Daoy (cell line): Measurements from ENCODE around the gene CMIP. TPM values are rescaled to one million over a fixed set of nuclear protein-coding genes. Genes with fewer than 3 reads are reported as not detected.

ENCODE experiments used
- DNase-seq: peaks from one replicate; pipeline ENCODE4 v3.0.0-alpha.2; 2015; ENCODE audit warnings: low read depth
- total RNA-seq: library from RNA; depleted of rRNA; stranded (reverse); fragments of >200 nt; shearing (Covaris generic); gene quantifications from 2 replicates; pipeline ENCODE4 v1.2.3, GENCODE V29; 2014

Gene CMIP
- total RNA-seq, 1 experiment from 2014 or later: 5.6 TPM

DNA sequence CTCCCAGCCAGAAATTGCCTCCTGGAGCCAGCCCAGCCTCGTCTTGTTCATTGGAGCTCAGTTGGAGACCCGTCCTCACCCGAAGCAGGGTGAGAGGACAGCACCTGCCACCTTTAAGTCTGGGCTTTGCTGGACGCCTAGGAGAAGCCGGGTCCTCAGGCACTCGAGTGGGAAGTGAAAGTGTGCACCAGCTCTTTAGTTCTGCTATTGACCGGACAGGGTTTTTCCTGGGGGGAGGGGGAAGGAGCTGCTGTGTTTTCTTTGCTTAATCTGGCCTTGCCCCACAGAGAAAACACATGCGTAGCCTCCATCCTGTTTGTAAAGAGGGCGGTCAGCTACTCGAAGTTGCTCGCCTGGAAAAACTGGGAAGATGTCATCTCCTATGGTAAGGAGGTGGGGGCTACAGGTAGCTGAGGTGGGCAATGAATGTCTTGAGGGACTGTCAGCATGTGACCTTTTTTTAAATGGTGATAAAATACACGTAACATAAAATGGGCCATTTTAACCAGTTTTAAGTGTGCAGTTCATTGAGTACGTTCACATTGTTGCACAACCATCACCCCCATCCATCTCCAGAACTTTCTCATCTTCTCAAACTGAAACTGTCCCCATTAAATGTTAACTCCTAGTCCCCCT lies 34.4 kb downstream of the CMIP start:
- DNase-seq: no peak

DNA sequence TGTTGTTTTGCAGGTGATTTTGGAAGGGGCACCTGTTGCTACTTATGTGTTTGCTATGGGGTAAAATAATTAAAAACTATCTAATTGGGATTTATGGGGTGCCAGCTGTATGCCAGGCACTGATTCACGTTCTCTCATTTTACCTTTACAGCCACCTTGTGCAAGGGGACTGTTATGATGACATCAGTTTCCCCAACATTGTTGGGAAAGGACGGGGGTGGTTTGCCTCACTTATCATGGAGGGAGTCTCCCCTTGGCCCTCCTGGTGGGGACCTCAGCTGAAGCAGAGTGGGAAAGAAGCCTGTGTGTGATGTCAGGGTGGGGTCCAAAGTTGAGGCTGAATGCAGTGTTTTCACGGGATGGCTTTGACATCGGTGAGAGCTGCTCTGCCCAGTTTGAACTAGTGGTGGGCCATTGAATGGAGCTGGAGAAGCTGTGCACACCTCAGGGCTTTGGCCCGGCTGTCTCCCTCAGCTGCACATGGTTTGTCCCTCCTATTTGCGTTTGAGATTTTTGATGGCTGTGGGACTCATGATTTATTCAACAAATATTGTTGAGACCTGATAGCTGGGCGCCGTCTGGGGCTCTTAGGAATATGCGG lies 36.1 kb downstream of the CMIP start:
- DNase-seq: no peak

DNA sequence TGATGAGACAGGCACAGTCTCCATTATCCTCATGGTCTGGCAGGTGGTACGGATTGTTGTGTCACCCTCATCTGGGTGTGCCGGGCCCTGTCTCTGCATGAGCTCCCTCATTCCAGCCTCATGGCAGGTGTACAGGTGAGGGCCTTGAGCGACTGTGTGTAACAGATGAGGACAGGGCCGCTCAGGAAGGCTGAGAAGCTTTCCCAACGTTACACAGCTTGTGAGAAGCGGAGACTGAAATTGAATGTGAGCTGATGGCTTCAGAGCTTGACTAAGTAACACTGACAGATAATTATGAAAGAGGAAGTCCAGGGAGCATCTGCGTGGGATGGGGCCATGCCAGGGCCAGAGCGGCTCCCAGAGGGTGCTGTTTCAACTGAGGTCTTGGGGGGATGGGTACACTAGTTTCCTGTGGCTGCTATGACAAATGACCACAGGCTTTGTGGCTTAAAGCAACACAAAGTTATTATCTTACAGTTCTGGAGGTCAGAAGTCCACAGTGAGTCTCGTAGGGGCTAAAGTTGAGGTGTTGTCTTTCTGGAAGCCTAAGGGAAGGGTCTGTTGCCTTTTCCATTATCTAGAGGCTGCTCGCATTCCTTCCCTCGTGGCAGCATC lies 36.7 kb downstream of the CMIP start:
- DNase-seq: peak; percentile 42

DNA sequence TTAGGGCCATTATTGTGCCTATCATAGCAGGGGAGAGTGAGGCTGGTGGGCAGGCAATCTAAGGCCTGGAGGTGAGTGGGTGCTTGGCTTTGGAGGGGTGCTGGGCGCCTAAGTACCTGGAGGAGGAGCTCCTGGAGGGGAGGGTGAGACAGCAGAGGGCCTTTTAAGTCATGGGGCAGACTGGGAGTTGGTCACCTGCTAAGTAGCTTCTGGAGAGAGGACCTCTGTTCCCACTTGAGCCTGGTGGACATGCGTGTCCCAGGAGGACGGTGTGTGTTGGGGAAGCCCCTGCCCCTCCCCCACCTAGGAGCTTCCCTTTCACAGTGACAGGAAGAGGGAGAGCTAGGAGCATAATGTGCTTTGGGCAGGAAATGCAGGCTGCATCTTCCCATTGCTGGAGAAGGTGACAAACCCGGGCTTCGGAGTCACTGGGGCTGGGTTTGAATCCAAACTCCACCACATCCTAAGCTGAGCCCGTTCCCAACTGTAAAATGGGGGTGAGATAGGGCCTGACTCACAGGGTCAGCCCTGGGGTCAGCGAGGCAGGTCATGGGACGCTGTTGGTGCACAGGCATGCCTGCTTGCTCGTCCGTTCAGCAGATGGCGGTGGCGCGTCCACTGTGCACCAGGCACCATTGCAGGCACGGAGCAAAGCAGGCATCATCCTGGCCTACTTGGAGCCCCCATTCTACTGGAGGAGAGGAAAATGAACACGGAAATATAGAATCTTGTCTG lies 37.9 kb downstream of the CMIP start:
- no peak for DNase-seq

DNA sequence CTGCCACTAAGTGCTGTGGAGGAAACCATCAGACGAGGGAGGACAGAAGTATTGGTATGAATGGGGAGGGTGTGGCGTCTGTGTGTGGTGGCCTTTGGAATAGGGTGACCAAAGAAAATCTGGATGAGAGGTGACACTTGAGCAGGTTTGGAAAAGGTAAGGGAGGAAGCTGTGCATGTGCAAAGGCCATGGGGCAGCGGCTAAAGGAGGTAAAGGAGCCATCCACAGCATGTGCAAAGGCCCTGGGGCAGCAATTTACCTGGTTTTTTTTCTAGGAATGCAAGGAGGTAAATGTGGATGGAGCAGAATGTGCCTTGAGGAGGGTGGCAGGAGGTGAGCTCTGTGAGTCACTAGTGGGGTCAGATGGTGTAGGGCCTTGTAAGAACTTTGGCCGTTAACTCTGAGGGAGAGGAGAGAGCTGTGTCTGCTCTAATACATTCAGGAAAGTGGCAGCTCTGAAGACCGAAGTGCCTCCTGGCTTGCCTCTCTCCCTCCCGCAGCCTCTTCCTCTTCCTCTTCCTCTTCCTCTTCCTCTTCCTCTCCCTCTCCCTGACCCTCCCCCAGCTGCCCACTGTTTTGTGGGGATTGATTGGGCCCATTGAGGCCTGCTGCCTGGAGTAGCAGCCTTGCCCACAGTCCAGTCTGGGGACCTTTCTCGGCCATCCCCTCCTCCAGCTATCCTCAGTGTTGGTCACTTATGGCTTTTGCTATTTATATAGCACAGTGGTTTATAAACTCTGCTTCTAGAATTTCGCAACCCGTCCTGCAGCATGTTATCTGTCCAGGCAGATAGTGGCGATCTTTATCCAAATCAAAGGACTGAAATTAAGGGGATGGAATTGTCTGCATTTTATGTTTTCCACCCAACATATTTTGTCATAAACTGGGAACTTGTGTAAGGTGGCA lies 38.7 kb downstream of the CMIP start:
- no peak for DNase-seq

DNA sequence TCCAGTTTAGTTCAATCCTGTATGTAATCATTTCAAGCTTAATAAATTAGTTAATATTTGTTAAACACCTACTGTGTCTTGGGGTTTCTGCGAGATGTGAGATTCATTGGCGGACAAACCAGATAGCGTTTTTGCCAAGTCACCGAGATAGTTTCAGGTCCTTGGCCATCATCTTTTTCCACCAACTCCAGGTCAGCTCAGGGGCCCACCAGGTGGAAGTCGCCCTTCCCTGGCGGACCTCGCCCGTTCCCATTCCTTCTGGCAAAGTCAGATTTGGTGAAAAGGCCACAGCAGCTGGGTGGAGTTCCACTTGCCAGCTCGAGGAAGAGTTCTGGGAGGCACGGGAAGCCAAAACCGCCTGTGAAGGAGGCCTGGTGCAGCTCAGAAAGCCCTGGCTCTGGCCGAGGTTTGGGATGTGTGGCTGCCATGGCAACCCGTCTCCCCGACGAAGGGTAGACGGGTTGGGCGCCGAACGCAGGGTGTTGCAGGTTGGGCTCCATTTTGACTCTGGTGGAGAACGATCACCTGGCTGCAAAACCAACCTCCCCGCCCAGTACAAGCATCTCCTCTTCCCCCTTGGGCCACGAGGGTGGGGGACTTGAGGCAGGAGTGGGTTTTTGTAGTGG lies 39.5 kb downstream of the CMIP start:
- no peak for DNase-seq

DNA sequence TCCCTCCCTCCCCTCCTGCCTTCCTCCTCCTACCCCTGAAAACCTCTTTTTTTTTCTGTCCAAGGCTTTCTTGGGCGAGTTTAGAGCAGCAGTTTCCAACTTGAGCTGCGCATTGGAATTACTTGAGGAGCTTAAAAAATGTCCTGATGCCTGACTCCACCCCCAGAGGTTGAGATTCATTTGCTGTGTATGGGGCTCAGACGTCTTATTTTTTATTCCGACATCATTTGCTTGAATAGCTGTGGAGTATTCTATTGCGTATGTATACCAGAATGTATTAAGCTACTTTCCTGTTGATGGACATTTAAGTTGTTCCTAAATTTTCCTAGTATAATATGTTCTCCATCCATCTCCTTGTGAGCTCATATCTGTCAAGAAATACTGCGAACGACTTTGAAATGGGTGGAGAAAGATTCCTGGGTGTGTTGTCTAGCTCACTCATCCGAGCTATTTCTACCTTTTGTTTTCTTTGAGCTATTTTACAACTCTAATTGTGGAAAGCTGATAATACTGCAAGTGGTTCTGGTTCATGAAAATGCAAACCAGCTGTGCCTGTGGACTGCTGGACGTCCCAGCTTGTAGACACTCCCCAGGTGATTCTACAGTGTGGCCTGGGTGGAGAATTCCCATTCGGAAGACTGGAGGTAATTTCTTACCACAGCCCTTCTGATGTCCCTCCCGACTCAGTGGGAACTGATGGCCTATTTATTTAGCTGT lies 40.5 kb downstream of the CMIP start:
- peak; percentile 25 for DNase-seq

DNA sequence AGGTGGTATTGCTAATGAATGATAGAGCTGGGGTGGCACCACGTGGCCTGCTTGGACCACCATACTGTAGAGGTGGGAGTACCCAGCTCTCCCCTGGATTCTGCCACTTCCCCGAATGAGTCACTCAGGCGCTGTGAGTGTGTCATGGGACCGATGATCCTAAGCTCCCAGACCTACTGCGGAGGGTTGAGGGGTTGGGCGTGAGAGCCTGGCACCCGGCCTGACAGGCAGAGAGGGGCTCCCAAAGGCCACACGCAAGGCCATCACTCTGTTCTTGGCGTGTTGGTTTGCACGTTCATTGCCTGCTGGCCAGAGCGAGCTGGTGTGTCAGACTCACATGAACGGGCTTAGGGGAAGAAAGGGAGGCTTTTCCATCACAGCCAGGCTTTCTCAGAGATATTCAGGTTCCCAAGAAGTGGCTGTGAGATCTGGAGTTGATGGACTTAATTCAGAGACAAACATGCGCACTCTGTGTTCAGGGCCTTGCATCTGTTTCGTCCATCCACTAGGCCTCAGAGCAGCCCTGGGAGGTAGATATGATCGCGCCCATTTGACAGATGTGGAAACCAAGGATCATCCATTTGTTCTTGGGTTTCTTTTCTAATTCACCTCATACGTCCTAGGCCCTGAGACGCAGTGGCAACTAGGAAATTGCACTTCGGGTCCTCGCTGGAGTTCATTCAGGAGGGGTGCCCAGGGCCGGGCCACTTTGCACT lies 41.4 kb downstream of the CMIP start:
- peak; percentile 94 for DNase-seq

DNA sequence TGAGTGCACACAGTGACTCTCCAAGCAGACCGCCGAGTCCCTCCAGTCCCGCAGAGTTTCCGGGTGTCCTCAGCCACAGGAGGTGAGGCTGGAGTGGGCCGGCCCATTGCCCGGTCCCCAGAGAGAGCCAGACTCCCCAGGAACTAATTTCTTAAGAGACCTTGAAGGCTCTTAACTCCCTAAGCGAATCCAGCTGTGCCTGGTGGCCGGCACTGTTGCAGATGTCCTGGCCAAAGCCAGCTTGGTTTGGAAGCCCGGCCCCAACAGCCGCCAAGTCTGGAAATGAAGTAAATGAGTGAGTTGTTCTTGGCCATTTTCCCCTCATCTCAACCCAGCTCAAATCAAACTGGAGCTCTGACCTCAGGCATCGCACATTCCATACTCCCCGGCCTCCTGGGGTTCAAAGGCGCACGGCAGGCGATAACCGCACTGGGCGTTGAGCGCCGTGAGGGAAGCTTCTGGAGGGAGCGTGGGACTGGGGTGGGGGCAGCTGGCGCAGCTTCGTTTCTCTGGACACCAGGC lies 42.0 kb downstream of the CMIP start:
- peak; percentile 87 for DNase-seq

DNA sequence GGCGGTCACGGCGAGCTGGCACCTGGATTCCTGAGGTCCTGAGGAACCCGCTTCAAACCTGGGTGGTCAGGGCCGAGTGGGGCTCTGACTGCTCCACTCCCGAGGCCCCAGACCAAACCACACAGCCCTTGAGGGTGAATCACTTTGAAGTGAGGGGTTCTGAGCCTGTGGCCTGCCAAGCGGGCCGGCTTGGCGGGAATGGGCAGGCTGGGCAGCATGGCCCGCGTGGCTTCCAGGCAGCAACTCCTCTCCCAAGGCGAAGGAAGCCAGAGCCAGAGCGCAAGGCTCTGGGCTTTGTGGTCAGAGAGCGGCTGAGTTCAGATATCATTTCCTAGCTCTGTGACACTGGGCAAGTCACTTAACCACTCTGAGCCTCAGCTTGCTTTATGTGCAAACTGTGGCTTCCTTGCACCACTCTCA lies 42.7 kb downstream of the CMIP start:
- DNase-seq: peak; percentile 70

DNA sequence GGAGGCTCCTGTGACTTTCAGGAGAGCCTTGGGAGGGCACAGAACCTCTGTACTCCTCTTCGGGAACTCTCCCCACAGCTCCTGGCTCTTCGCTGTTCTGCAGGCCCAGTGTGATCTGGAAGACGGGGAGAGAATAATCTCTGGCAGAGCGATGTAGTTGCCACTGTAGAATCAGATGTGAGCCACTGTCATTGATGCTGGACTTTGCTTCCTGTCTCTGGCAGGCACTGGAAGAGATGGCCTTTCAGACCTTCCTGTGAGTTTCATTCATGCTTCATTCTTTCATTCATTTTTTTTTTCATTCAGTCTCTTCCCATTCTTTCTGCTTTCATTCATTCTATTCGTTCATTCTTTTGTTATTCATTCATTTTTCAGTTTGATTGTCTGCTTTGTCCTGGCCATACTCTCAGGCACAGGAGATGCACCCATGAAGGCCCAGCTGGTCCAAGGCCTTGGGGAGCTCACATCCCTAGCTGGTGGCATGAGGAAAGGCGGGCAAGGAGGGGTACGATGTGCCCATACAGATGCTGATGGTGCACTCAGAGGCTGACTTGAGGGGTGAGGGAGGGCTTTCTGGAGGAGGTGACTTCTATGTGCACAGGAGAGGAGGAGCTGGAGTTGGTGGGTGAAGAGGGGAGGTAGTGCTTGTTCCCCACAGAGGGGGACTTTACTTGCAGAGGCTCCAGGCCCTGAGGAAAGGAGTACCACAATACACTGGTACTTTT lies 44.2 kb downstream of the CMIP start:
- no peak for DNase-seq

DNA sequence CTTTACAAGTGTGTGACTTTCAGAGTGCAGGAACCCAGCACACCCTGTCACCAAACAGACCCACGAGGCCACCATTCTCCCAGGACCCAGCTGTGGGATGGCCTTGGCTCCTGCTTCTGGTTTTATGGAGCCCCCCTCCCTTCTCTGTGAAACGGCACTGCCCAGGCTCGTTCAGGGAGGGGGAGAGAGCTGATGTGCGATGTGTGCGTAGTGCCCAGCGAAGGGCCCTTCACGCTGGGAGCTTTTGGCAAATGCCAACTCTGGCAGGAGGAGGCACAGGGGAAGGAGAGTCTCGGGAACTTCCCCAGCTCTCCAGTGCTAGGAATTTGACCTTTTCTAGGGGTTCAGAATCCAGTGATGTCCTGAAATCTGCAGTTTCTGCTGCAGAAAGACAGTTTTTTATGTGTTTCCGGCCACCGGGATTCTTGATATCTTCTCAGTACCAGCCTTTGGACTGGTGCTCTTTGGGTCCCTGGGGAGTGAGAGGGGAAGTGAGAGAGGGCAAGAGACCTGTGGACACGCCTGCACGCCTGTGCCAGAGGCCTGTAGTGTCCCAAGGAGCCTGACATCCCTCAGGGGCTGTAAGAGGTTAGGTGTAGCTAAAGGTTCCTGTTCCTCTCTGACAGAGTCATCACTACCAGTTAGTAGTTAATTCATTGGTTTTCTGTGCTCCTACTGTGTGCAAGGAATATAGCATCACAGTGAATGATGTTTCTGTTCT lies 45.1 kb downstream of the CMIP start:
- no peak for DNase-seq

DNA sequence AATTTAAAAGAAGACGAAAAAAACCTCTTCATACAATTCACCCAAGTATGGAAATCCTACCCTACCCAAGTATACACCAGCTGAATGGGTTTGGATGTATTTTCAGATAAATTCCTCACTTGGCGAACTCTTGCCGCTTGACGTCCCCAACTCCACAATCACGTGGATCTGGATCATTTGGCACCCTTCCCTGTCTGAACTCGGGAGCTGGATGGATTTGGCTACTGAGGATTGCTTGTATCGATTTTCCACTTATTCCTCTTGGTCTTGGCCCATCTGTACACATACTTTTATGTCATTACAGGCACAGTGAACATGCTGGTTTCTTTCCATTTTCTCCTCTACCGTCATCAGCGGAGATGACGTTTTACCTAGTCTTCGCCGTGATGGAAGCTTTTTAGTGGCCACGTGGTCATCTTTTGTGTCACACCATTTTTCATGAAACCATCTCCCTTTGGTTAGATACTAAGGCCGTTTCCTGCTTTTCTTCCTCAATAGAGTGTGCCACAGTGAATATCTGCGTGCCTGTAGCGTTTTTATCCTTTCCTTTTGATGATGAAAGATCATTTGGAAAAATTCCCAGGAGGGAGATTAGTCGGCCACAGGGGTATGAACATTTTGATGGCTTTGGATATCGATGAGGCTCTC lies 47.1 kb downstream of the CMIP start:
- no peak for DNase-seq

DNA sequence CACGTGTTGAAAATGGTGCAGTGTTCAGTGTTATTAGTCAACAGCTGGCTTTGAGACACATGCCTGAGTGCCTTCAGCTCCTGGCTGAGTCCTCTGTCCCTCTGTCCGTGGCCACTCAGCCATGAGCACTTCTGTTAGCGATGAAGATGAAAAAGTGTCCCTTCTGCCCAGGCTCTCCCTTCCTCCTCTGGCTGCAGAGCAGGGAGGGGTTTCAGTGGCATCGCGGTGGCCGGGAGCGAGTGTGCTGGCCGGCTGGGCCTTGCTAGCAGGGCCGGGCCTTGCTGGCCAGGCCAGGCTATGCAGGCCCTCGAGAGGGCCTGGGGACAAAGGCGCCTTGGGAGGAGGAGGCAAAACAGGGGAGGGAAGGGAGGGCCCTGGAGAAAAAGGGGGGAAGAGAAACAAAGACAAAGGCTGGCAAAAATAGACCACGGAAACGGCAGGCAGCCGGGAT lies 47.7 kb downstream of the CMIP start:
- no peak for DNase-seq

DNA sequence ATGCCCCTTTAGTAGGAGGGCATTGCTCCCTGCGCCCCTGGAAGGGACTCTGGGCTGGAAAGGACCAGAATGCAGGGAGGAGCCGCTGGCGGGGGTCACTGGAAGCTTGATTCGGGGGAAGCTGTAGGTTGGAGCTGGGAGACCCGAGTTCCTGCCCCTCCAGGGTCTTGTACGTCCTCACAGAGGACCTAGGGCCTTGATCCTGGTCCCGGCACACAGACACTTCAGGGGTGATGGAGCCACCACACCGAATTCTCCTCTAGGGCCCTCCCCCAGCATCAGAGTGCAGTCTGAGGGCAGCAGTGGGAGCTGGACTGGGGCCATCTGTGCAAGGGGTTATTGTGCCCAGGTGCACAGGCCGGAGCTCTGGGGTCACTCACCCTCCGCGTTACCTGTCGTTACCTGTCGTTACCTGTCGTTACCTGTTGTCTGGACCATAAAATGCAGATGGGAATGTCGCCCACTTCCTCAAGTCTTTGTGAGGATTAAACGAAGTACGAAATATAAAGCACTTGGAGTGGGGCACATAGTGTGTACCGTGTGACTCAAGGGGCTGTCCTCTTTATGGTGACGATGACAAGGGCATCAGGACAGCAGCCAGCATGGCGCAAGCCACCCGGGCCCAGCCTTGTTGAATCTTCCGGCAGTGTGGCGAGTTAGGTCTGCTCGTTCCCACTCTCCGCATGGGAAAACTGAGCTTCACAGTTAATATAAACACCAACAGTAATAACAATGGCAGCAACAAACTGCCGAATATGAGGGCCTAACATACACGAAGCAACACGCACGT lies 48.6 kb downstream of the CMIP start:
- no peak for DNase-seq

DNA sequence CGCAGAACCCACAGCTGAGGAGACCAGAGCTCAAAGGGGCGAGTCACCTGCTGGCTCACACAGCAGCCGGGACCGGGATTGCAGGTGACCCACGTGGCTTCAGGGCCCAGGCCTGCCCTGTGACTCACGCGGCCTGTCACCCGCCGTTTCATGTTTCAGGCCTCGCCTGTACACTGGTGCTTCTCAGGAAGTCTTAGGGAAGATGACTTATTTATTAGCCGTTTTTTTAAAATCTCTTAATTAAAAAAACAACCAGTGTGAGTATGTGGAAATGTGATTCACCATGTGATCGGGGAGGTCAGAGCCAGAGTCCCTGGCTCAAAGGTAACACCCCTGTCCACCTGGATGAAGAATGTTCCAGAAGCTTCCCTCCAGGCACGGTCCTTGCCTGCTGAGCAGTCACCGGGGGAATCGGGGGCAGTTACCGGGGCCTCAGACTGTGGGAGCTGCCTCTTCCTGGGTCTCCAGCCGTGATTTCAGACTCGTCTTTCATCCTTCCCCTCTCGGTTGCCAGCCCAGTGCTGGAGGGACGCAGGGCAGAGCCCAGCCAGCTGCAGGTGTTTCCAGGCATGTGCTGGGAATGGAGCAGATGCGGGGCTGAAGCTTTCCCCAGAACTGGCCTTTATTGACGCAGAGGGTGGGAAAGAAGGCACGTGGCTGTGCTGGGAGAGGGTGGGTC lies 49.3 kb downstream of the CMIP start:
- DNase-seq: peak; percentile 89
